GM12878 (cell line): ENCODE data around the gene TIGD1. TPM values are rescaled to one million over a fixed set of nuclear protein-coding genes. Genes with fewer than 3 reads are reported as not detected.
"Not testable (repeated sequence)": the region's sequence is repeated elsewhere in the genome, so short reads cannot be mapped to it uniquely, and the experiment has no call there.

Experiments used
- ATAC-seq: fragments of 200-7000 bp; cut with Tn5 transposase; 3 replicates; pipeline ENCODE4 v1.9.1; 2020; ENCODE audit warnings: mild to moderate bottlenecking, moderate library complexity
- BruUV-seq: library from RNA; stranded (reverse); fragments of 400-500 nt; replicated peaks from 2 replicates; lab custom pipeline; 2021; lab: Mats Ljungman, UMichigan
- CTCF ChIA-PET: fragments of 300-600 bp; sonication (Branson Sonifier 250); formaldehyde crosslinking; extraction: SDS; loops from one replicate; lab custom pipeline; 2021; ENCODE audit warnings: inconsistent platforms; lab: Yijun Ruan, JAX
- POLR2A ChIA-PET: fragments of 350-600 bp; formaldehyde crosslinking; extraction: SDS; loops from one replicate; lab custom pipeline; 2021; ENCODE audit warnings: inconsistent platforms; lab: Charles Lee
- RAD21 ChIA-PET: fragments of 300-600 bp; sonication (Branson Sonifier 250); formaldehyde crosslinking; loops from one replicate; lab custom pipeline; 2023; ENCODE audit warnings: antibody characterized with exemption; ENCODE audit not compliant: unreplicated experiment; lab: Charles Lee
- SMC1A ChIA-PET: fragments of 300-600 bp; sonication (Branson Sonifier 250); formaldehyde crosslinking; loops from one replicate; lab custom pipeline; 2023; ENCODE audit not compliant: unreplicated experiment, uncharacterized antibody; lab: Charles Lee
- DNase-seq: peaks from one replicate; pipeline ENCODE4 v3.0.0-alpha.2; 2011; ENCODE audit warnings: low read depth, low spot score
- FAIRE-seq: peaks from 3 replicates; lab custom pipeline; 2011; peaks lifted over from hg19 to GRCh38; lab: Jason Lieb, UNC
- H2AFZ ChIP-seq: 2 replicates; pipeline ENCODE4 v1.6.0; 2011; ENCODE audit warnings: low read depth, low read length, control low read depth; ENCODE audit not compliant: control insufficient read depth
- H3K27ac ChIP-seq: 2 replicates; pipeline ENCODE4 v1.5.1; 2011; ENCODE audit warnings: control low read depth; ENCODE audit not compliant: control insufficient read depth, insufficient read depth
- H3K27me3 ChIP-seq, 2 experiments: replicated peaks in 1 of 2; 2 replicates each; pipeline versions ENCODE4 v1.6.0 to v1.6.1; 2011; ENCODE audit warnings: low read length in 1 of 2; ENCODE audit not compliant: control insufficient read depth in 2 of 2, insufficient read depth in 2 of 2
- H3K36me3 ChIP-seq, 2 experiments: 2 replicates each; pipeline ENCODE4 v1.5.1; 2011; ENCODE audit warnings: low read length in 1 of 2; ENCODE audit not compliant: control insufficient read depth in 2 of 2, insufficient read depth in 2 of 2
- H3K4me1 ChIP-seq: 2 replicates; pipeline ENCODE4 v1.6.1; 2011; ENCODE audit warnings: mild to moderate bottlenecking, low read length, moderate library complexity, mixed read lengths; ENCODE audit not compliant: control insufficient read depth, insufficient read depth
- H3K4me2 ChIP-seq: 2 replicates; pipeline ENCODE4 v1.6.0; 2011; ENCODE audit warnings: control low read depth; ENCODE audit not compliant: control insufficient read depth, insufficient read depth
- H3K4me3 ChIP-seq: fragments of 200-600 bp; sonication (generic); 2 replicates; pipeline ENCODE4 v1.5.1; 2016
- H3K79me2 ChIP-seq: 2 replicates; pipeline ENCODE4 v1.6.0; 2011; ENCODE audit warnings: low read length; ENCODE audit not compliant: control insufficient read depth, insufficient read depth
- H3K9ac ChIP-seq: 2 replicates; pipeline ENCODE4 v1.8.0; 2011; ENCODE audit warnings: low read length, control low read depth, mixed read lengths; ENCODE audit not compliant: control insufficient read depth, insufficient read depth
- H3K9me3 ChIP-seq: replicated peaks from 3 replicates; pipeline ENCODE4 v1.5.1; 2011; ENCODE audit warnings: mild to moderate bottlenecking, low read length; ENCODE audit not compliant: control insufficient read depth, insufficient read depth
- H4K20me1 ChIP-seq: 2 replicates; pipeline ENCODE4 v1.6.0; 2011; ENCODE audit not compliant: control insufficient read depth, insufficient read depth
- ASH2L ChIP-seq: fragments of 300-600, 200-600 bp; sonication (generic); IDR thresholded peaks from 2 replicates; pipeline ENCODE4 v1.6.1; 2017; ENCODE audit warnings: low read depth, mild to moderate bottlenecking, borderline replicate concordance
- BRCA1 ChIP-seq: IDR thresholded peaks from 2 replicates; pipeline ENCODE4 v1.6.1; 2011; ENCODE audit warnings: low read depth, low read length, improper control_type of control experiment
- KDM1A ChIP-seq: fragments of 200-600 bp; sonication (generic); IDR thresholded peaks from 2 replicates; pipeline ENCODE4 v1.6.1; 2016; ENCODE audit warnings: borderline replicate concordance
- PAX5 ChIP-seq: IDR thresholded peaks from 2 replicates; pipeline ENCODE4 v1.6.1; 2011; ENCODE audit warnings: low read depth, low read length, borderline replicate concordance
- POLR2A ChIP-seq: IDR thresholded peaks from 2 replicates; pipeline ENCODE4 v1.6.1; 2011; ENCODE audit warnings: low read depth, mild to moderate bottlenecking, low read length
- SMC3 ChIP-seq: IDR thresholded peaks from 2 replicates; pipeline ENCODE4 v1.6.1; 2011; ENCODE audit warnings: low read length, improper control_type of control experiment, borderline replicate concordance
- SPI1 ChIP-seq: IDR thresholded peaks from 2 replicates; pipeline ENCODE4 v1.6.1; 2011; ENCODE audit warnings: low read depth, mild to moderate bottlenecking, low read length, moderate library complexity, borderline replicate concordance; ENCODE audit not compliant: insufficient read depth
- SUPT20H ChIP-seq: IDR thresholded peaks from 2 replicates; pipeline ENCODE4 v1.6.1; 2011; ENCODE audit warnings: low read depth, mild to moderate bottlenecking, low read length, moderate library complexity, borderline replicate concordance; ENCODE audit not compliant: control insufficient read depth
- TCF3 ChIP-seq: IDR thresholded peaks from 2 replicates; pipeline ENCODE4 v1.6.1; 2012; ENCODE audit warnings: low read depth, mild to moderate bottlenecking, low read length, borderline replicate concordance; ENCODE audit not compliant: insufficient read depth
- ZBED1 ChIP-seq: IDR thresholded peaks from 2 replicates; pipeline ENCODE4 v1.6.1; 2016; ENCODE audit warnings: borderline replicate concordance
- ZBTB40 ChIP-seq: fragments of 450-650 bp; IDR thresholded peaks from 2 replicates; pipeline ENCODE4 v1.6.1; 2016; ENCODE audit warnings: mild to moderate bottlenecking, moderate library complexity, borderline replicate concordance
- WGBS: methylation state at CpG from one replicate; pipeline ENCODE4 v1.1.6; 2016; ENCODE audit warnings: low lambda C conversion rate; ENCODE audit not compliant: insufficient replicate concordance, insufficient coverage; ENCODE audit errors: missing lambda C conversion rate; 5-methylcytosine and 5-hydroxymethylcytosine counted together
- in situ Hi-C: fragments of 300-500 bp; cut with MboI; formaldehyde crosslinking; loops from 9 replicates; pipeline ENCODE4 v1.14.3; 2018; ENCODE audit warnings: mixed read lengths
- intact Hi-C: fragments of 100-400 bp; cut with micrococcal nuclease; formaldehyde crosslinking; loops from one replicate; pipeline ENCODE4 v1.14.2; 2022; ENCODE audit not compliant: unreplicated experiment
- polyA plus RNA-seq, 11 experiments: library from polyadenylated mRNA; depleted of rRNA in 4 of 11; unstranded in 6 of 11; stranded (reverse) in 5 of 11; fragments of >200 nt; fragmentation: Nextera tagmentation in 4 of 11; fragmentation: Illumina TruSeq in 1 of 11; extraction: Ambion mirVana in 4 of 11; extraction: Trizol in 1 of 11; gene quantifications; 1 replicate in 1 of 11; 2 replicates in 10 of 11; pipeline versions ENCODE4 v1.2.1 to v1.2.3, GENCODE V29; 2011 to 2016; ENCODE audit warnings: inconsistent platforms in 2 of 11, missing spikeins in 2 of 11, low read depth in 1 of 11
- total RNA-seq, 4 experiments: library from RNA; depleted of rRNA in 3 of 4; stranded (reverse); fragments of >200 nt in 3 of 4; fragmentation: Illumina TruSeq in 1 of 4; extraction: Trizol in 1 of 4; gene quantifications; 2 replicates each; pipeline versions ENCODE4 v1.2.1 to v1.2.3, GENCODE V29; 2013 to 2021

Gene TIGD1
- total and polyA plus RNA-seq, 10 of the 15 experiments (the other 5 are each of a cell fraction or from before 2014, with no cell fraction given) = 1.4 to 8.4 (median 5.6) TPM

GRCh38 chr2:232532821-232533220 is 17.5 kb downstream of the TIGD1 start:
- in situ Hi-C loops, H3K27ac ChIP-seq, intact Hi-C loops, H4K20me1 ChIP-seq, ATAC-seq, POLR2A ChIA-PET, H3K27me3 ChIP-seq, H2AFZ ChIP-seq, DNase-seq, SMC1A ChIA-PET, H3K4me3 ChIP-seq, FAIRE-seq, RAD21 ChIA-PET, H3K79me2 ChIP-seq, BruUV-seq, H3K4me1 ChIP-seq, H3K9me3 ChIP-seq, H3K9ac ChIP-seq, H3K36me3 ChIP-seq, H3K4me2 ChIP-seq: not testable (repeated sequence)
- 69% methylated on average over 7 of the region's 7 CpGs for WGBS
- CTCF ChIA-PET = interaction anchor here (1.1 kb wide), 1 partner anchor 11 kb away, joined by 3 read pairs; no protein-coding TSS in a partner anchor

- in situ Hi-C loops (no loop called here), intact Hi-C loops (no loop called here)
- peaks cover 6% of the 10 kb centered on the region; the same call in 2 of the 3 replicates for H3K9me3 ChIP-seq
- ChIA-PET SMC1A (no interaction called here), RAD21 (no interaction called here), CTCF (interaction anchor here (1.1 to 1.5 kb wide), 2 partner anchors 10 to 12 kb away, joined by 3 to 5 read pairs; partner anchors contain the start of gene PRSS56), POLR2A (interaction anchor here (0.6 kb wide), 1 partner anchor 71 kb away, joined by 3 read pairs; no protein-coding TSS in a partner anchor)
- H3K4me3 ChIP-seq = no peak overlapping the region
- no peak overlapping the region for H3K27ac ChIP-seq
- DNase-seq = no peak
- no peaks in the 10 kb centered on the region for H4K20me1 ChIP-seq
- no peak overlapping the region for H2AFZ ChIP-seq
- H3K27me3 ChIP-seq = no peaks in the 10 kb centered on the region; a peak in 1 of 4 replicates
- H3K4me2 ChIP-seq = no peak overlapping the region
- no TSS peak for BruUV-seq
- no peaks in the 10 kb centered on the region for H3K36me3 ChIP-seq
- H3K9ac ChIP-seq = no peak overlapping the region
- no peaks in the 10 kb centered on the region for H3K79me2 ChIP-seq
- TF ChIP-seq ASH2L (no peak), ZBTB40 (no peak), TCF3 (no peak), SMC3 (no peak), BRCA1 (no peak), PAX5 (no peak), ZBED1 (no peak), POLR2A (no peak), SUPT20H (no peak), SPI1 (no peak), KDM1A (no peak)
- no peak for FAIRE-seq
- WGBS = 56% methylated on average over 8 of the region's 9 CpGs
- H3K4me1 ChIP-seq = no peaks in the 10 kb centered on the region
- ATAC-seq = no peak
Measured at GRCh38 chr2:232532419-232532818, 17.9 kb downstream of the TIGD1 start.
